ENCODE data around the gene ITGB6.

GRCh38 chr2:160165081-160165480, 35.0 kb downstream of the ITGB6 start:
- TF ChIP-seq POLR2A (IDR thresholded peaks at IDR 0.05; ENCODE audit: low read length): no peak
- no peak for TF ChIP-seq GATA1 (IDR thresholded peaks at IDR 0.05; ENCODE audit: low read depth, low read length)

All from erythroblast (primary cell).